MG63 (cell line): ENCODE results near the gene AMOT. TPM values are rescaled to one million over a fixed set of nuclear protein-coding genes. Genes with fewer than 3 reads are reported as not detected.

Source experiments
- DNase-seq: peaks from one replicate; pipeline ENCODE4 v3.0.0-alpha.2; 2020
- H3K27me3 ChIP-seq: fragments of 250-450 bp; sonication (Bioruptor Pico); 2 replicates; pipeline ENCODE4 v1.5.1; 2020; ENCODE audit warnings: mild to moderate bottlenecking, moderate library complexity
- H3K36me3 ChIP-seq: fragments of 250-450 bp; sonication (Bioruptor Pico); 2 replicates; pipeline ENCODE4 v1.5.1; 2020; ENCODE audit warnings: mild to moderate bottlenecking, moderate library complexity
- H3K4me3 ChIP-seq: fragments of 250-450 bp; sonication (Bioruptor Pico); 2 replicates; pipeline ENCODE4 v1.5.1; 2020; ENCODE audit warnings: mild to moderate bottlenecking, moderate library complexity
- H3K9me3 ChIP-seq: fragments of 250-450 bp; sonication (Bioruptor Pico); 2 replicates; pipeline ENCODE4 v1.5.1; 2020; ENCODE audit warnings: mild to moderate bottlenecking, moderate library complexity
- total RNA-seq: library from RNA; depleted of rRNA; stranded (reverse); fragments of >200 nt; shearing (Covaris generic); gene quantifications from 2 replicates; pipeline ENCODE4 v1.2.3, GENCODE V29; 2014; ENCODE audit warnings: low replicate concordance

The AMOT gene
- total RNA-seq, 1 experiment from 2014 or later: 0.79 TPM

DNA sequence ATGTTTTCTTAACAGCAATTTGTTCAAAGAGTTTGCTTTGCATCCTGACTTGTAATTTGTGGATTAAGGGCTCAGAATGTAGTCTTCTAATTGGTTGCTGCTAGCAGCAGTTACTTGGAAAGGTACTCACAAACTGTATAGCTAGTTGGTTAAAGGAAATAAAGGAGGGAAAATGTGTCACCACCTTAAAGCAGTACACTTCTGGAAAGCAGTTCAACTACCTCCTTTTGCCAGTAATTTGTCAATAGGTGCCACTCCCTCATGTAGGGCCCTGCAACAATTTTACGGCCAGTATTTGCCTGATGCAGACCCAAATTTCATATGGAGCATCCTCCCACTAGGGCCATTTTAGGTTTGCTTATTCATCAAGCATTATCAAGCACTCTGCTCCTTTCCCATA is 20.8 kb downstream of the AMOT start:
- H3K36me3 ChIP-seq: no peaks in the 10 kb centered on the region
- H3K9me3 ChIP-seq: no peaks in the 10 kb centered on the region
- H3K4me3 ChIP-seq: no peak overlapping the region
- no peak for DNase-seq
- H3K27me3 ChIP-seq: no peaks in the 10 kb centered on the region

DNA sequence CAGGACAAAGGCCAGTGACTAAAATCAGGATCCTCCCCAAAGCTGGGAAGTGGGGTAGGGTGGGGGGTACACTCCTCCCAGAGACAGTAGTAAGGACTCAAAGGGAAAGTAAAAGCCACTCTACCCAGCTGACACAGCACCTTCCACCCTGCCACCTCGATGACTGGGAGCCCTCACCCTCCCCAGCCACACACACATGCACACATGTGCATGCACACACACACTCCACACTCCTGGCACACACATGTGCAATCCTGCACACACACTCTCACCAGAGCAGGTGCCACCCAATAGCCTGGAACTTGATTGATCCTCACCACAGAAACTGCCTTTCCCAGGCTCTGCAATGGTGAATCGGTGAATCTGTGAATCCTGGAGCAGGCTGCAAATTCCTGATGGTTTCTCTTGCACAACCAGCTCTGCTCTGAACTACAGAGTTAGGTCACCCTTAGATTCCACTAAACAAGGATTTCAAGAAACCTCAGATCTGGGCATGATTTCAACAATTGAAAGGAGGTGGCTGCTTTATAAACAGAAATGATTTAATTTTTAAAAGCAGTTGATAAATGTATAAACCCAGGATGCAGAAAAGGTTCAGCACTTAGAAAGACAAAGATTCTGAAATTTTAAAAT is 21.5 kb downstream of the AMOT start:
- no peaks in the 10 kb centered on the region for H3K36me3 ChIP-seq
- DNase-seq: peak; percentile 3
- H3K9me3 ChIP-seq: no peaks in the 10 kb centered on the region
- no peak overlapping the region for H3K4me3 ChIP-seq
- no peaks in the 10 kb centered on the region for H3K27me3 ChIP-seq

DNA sequence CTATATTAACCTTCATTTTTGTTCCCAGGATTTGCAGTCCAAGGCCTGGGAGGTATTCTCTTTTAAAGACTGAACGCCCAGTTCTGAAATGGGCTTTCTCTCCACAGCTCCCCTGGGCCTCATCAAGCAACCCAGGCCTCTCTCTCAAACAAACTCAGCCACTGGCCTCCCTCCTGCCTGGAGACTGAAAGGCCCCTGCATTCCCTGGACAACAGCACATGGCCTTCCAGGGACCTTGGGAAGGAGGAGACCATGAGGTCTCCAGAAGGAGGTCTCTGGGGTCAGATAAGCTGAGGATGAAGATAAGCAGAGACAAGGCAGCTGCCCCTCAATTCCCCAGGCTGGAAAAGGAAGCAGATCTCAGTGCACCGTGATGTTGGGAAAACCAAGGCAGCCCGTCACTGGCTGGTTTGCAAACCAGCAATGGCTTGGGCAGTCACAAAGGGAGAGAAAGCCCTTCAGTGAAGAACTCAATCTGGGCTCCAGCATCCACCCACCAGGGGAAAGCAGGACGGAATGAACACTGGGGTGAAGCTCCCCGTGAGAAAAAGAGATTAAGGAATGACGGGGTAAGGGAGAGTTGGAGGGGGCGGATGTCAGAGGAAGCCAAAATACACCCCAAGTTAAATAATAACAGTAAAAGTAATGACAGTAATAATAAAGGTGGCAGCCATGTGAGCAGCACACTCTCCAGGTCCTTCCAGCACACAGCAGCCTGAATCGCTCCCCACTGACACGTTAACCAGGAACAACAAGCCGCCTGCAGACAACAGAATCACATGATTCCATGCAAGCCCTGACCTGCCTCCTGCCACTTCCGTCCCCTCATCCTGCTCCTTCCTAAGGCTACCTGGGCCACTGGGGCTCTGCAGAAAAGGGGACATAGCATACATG is 22.3 kb downstream of the AMOT start:
- Histone ChIP-seq H3K36me3 (no peaks in the 10 kb centered on the region), H3K4me3 (no peak overlapping the region), H3K27me3 (no peaks in the 10 kb centered on the region), H3K9me3 (no peaks in the 10 kb centered on the region)
- no peak for DNase-seq

DNA sequence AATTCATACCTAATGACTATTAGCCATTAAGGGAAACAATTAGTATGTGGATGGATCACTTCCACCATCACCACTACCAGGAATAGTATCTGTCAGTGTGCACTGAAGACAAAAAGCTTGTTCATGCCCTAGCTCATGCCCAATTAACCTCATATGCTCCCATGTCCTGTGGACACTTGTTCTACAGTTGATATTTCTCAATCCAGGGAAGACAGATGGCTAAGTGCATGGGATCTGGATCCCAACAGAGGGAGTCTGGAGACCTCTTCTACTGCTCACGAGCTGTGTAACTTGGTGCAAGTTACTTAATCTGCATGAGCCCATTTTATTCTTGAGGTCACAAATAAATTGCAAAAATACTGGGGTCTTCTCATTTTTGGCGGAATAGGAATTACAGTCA is 23.7 kb downstream of the AMOT start:
- H3K4me3 ChIP-seq: no peak overlapping the region
- no peak for DNase-seq
- no peaks in the 10 kb centered on the region for H3K9me3 ChIP-seq
- no peaks in the 10 kb centered on the region for H3K27me3 ChIP-seq
- no peaks in the 10 kb centered on the region for H3K36me3 ChIP-seq

DNA sequence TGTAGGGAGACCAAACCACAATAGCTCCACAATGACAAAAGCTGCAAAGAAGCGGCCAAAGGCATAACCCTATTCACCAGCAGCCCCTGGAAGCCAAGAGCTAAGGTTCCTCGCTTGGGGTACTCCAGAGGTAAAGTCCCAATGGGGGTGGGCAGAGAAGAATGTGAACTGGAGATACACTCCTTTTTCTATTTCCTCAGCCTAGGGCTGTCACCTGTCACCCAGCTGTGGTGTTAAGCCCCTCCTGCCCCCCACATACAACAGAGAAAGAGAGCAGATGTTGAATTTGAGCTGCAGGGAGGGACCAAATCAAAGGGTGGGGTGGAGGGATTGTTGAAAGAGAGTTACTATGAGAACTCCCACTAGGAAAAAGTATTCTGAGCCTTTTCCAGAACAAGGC is 26.1 kb downstream of the AMOT start:
- no peak for DNase-seq
- Histone ChIP-seq H3K9me3 (no peaks in the 10 kb centered on the region), H3K27me3 (no peaks in the 10 kb centered on the region), H3K4me3 (no peak overlapping the region), H3K36me3 (no peaks in the 10 kb centered on the region)

DNA sequence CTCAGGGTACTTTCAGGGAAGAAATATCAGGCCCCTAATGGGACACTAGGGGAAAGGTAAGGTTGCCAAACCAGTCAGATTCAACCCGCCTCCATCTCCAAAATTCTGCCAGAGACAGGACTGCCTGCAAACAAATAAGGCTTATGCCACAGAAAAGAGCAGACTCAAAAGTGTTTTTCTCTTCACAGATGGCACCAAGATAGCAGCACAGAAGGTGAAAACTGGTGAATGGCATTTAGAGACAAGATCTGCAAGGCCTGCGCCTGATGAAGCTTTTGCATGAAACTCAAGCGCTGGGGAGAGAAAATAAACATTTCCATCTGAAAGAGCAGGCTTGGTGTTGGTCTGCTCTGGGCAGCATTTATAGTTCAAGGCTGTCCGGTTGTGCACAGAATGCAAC is 27.9 kb downstream of the AMOT start:
- H3K9me3 ChIP-seq: no peaks in the 10 kb centered on the region
- H3K36me3 ChIP-seq: no peaks in the 10 kb centered on the region
- no peak for DNase-seq
- H3K4me3 ChIP-seq: no peak overlapping the region
- no peaks in the 10 kb centered on the region for H3K27me3 ChIP-seq

DNA sequence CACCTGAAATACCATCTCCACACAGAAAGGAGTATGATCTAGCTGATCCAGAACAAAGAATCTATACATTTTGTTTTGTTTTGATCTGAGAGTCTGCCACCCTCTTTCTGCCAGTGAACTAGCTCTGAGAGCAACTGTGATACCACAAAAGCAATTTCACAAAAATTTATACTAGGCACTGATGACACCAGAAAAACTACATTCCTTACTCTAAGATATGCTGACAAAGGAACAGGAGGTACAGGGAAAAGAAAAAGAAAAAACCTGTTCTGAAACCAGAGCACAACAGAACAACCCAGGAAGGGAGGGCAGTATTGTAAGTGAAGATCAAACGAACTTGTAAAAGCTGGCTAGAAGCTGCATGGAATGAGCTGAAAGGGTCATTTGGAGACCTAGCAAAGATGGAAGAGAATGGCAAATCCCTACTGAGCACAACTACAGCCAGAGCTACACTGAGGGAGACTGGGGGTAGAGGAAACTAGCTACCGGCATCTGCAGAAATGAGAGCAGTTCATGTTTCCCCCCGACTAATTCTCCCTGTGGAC is 31.9 kb downstream of the AMOT start:
- no peaks in the 10 kb centered on the region for H3K36me3 ChIP-seq
- H3K27me3 ChIP-seq: no peaks in the 10 kb centered on the region
- H3K4me3 ChIP-seq: no peak overlapping the region
- no peaks in the 10 kb centered on the region for H3K9me3 ChIP-seq
- no peak for DNase-seq

DNA sequence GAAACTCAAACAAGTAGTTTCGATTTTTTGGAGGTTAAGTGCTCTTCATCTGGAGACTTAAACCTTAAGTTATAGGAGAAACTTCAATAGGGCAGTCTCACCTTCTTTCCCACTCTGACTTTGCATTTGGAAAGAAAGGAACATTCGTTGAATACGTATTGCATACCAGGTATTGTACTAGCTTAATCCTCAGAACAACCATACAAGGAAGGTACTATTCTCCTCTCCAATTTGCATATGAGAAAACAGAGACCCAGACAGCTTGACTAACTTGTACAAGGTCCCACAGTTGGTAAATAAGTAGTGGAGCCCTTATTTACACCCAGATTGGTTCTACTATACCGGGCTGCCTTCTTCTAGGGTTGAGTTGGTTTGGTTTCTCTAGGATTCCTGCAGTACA is 32.6 kb downstream of the AMOT start:
- H3K27me3 ChIP-seq: no peaks in the 10 kb centered on the region
- H3K4me3 ChIP-seq: no peak overlapping the region
- H3K36me3 ChIP-seq: no peaks in the 10 kb centered on the region
- DNase-seq: no peak
- no peaks in the 10 kb centered on the region for H3K9me3 ChIP-seq

DNA sequence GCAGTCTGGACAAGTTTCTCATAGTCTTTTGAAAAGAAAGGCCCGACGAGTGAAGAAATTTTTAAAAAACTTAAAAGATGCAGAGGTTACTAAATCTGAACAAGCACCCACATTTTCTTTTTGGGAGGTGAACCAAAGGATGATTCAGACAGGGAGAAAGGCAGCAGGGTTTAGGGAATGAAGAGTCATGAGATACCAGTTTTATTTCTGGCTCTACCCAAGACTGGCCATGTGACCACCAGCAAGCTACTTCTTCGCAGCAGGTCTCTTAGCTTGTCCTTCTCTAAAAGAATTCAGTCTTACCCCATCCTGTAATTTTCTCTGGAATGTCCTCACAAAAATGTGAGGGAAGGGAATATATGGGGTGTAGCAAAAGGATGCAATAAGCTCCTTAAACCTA is 37.6 kb downstream of the AMOT start:
- H3K27me3 ChIP-seq: no peaks in the 10 kb centered on the region
- no peak for DNase-seq
- H3K36me3 ChIP-seq: no peaks in the 10 kb centered on the region
- H3K4me3 ChIP-seq: no peak overlapping the region
- H3K9me3 ChIP-seq: no peaks in the 10 kb centered on the region

DNA sequence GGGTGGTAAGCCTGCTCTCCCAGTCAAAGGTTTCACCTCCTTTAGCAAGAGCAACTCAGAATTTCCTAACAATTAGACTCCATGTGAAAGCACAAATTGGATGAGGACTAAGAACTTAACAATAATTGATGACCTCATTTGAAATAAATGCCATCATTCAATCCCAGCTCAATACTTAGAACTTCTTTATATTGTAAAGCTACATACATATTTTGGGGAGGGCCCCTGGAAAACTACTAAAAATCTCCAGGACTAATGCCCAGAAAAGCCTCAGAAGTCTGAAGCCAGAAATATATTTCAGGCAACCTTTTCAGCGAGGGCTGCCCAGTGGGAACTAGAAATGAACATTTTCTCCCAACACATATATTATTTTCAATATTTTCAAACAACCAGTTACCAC is 38.1 kb downstream of the AMOT start:
- Histone ChIP-seq H3K4me3 (no peak overlapping the region), H3K27me3 (no peaks in the 10 kb centered on the region), H3K36me3 (no peaks in the 10 kb centered on the region), H3K9me3 (no peaks in the 10 kb centered on the region)
- no peak for DNase-seq

DNA sequence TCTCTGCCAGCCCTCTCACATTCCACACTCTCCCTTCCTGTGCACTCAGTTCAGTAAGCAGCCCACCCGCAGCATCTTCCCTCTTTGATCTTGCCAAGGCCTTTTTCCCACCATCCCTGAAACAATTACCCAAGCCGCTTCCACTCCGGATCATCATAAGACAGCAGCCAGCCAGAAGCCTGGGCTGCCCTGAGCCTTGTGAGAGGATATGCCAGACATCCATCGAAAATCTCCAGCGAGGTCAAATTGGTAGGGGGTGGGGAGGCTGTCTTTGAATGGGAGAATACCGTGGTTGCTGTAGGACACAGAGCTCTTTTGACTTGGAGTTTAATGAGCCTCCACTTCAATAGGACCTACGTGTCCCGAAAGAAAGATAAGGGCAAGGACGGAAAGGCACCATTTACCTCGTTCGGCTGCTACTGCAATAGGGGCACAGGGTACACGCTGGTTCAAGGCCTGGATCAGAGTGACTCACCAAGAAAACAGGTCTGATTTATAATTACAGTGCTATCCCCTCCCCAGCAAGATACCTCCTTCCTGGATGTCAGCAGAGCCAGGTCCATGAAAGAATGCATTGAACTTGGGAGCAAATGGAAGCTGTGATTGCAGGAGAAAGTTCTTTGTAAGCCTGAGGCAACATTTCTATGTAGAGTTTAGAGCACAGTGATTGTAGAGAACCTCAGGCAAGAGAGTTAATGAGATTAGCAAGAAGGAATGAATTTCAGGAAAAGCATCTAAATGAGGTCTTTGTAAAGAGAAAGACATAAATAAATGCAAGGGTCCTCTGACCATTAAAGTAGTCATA is 39.5 kb downstream of the AMOT start:
- Histone ChIP-seq H3K36me3 (no peaks in the 10 kb centered on the region), H3K27me3 (no peaks in the 10 kb centered on the region), H3K9me3 (no peaks in the 10 kb centered on the region), H3K4me3 (no peak overlapping the region)
- no peak for DNase-seq

DNA sequence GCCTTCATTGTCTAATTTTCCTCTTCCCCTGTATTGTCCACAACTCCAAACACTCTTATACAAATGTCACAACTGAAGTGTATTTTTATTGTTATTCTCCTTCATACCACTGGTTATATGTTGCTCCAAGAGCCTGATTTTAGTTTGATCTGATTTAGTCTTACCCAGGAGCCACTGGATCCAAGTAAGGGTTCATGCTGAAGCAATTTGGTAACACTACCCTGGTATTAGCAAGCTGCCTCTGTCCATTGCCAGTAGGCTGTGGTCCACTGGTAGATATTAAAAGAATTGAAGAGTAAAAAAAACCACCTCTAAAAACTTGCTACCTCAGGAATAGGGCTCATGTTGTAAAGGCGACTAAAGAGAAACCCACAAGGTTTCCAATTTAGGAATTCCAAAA is 41.2 kb downstream of the AMOT start:
- H3K36me3 ChIP-seq: no peaks in the 10 kb centered on the region
- no peak for DNase-seq

DNA sequence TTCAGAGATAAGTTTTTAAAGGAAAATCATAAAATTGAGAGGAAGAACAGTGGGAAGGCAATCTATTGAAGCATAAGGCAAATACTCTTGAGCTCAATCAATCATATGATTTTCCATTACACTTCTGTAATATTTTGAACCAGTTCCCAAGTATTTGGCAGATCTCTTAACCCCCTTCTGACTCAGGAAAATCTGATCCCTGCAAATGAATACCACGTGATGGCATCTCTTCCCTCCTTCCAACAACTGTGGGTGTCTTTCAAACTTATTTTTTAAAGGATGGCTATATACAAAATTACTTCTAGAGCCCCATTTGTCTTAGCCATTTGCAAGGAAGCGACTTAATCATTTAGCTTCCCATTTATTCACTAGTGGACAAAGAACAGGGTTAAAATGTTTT is 41.9 kb downstream of the AMOT start:
- H3K36me3 ChIP-seq: no peaks in the 10 kb centered on the region
- no peak overlapping the region for H3K4me3 ChIP-seq
- H3K27me3 ChIP-seq: no peaks in the 10 kb centered on the region
- no peak for DNase-seq
- H3K9me3 ChIP-seq: no peaks in the 10 kb centered on the region

More for the DNA sequence above, 41.2 kb downstream of the AMOT start:
- H3K9me3 ChIP-seq: no peaks in the 10 kb centered on the region
- H3K4me3 ChIP-seq: no peak overlapping the region
- no peaks in the 10 kb centered on the region for H3K27me3 ChIP-seq

DNA sequence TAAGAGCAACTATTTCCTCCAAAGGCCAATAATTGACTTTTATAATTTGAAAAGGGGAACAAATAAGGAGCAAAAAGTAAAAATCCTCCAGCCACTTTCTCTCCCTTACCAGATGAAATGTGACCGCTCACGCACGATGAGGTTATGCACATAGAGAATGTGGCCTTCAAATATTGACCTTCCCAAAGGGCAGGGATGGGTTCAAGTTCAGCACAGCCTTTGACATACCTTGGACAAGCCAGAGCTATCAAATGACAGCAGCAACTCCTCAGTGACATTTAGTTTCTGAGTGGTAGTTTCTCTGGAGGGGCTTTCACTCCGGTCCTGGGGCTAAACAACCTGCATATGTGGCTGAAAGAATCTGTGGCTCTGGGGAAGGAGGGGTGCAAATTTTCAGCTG is 50.7 kb downstream of the AMOT start:
- no peaks in the 10 kb centered on the region for H3K27me3 ChIP-seq
- no peaks in the 10 kb centered on the region for H3K9me3 ChIP-seq
- no peak overlapping the region for H3K4me3 ChIP-seq
- H3K36me3 ChIP-seq: no peaks in the 10 kb centered on the region
- no peak for DNase-seq

DNA sequence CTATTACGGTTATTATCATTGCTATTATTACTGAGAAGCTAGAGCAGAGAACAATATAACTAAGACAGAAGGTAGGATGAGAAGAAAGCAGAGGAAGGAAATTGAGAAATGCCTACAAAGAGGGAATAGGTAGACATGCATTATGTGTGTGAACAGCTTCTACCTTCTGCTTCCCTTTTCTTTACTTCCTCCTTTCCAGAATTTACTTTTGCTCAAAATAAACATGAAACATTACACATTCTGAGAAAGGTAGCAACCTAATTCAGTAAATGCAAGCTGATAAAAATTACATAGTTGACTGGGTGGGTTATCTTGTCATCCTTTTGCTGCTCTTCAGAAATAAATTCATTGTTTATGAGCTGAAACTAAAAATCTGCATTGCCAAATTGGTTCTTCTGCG is 54.6 kb downstream of the AMOT start:
- no peak overlapping the region for H3K4me3 ChIP-seq
- DNase-seq: no peak
- no peaks in the 10 kb centered on the region for H3K9me3 ChIP-seq

DNA sequence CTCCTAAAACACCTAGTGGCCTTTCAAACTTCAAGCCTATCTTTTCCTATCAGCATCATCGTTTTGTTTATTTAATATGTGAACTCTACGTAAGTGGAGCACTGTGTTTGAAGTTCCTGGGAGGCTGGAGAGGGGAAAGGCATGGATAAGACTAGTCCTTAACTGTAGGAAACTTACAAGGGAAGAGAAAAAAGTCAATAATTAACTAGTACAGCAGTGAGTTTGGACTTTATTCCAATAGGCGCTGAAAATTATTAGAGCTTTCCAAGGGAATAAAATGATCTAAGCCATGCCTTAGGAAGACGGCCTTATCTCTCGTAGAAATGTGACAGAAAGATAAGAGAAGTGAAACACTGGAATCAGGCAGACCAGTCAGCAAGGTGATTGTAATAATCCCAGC is 55.3 kb downstream of the AMOT start:
- no peaks in the 10 kb centered on the region for H3K9me3 ChIP-seq
- no peaks in the 10 kb centered on the region for H3K27me3 ChIP-seq
- no peaks in the 10 kb centered on the region for H3K36me3 ChIP-seq
- no peak overlapping the region for H3K4me3 ChIP-seq
- DNase-seq: no peak

More for the DNA sequence above, 54.6 kb downstream of the AMOT start:
- no peaks in the 10 kb centered on the region for H3K36me3 ChIP-seq
- no peaks in the 10 kb centered on the region for H3K27me3 ChIP-seq

DNA sequence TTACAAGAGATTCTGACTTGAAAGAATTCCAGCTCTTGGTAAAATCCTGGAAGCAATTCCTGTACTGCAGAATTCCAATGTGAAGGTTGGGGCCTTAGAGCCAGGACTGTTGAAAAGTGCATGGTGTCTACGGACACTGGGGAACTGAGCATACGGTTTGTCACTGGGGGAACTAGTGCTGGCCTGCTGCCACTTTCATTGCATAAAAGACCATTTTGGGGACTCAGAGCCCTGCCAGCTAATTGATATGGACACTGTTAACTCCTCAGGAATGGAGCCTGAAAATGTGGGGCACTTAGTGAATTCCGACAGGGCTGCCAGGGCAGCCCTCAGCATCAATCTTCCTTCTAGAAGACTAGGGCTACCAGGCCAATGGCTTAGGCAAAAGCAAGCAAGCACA is 55.9 kb downstream of the AMOT start:
- Histone ChIP-seq H3K9me3 (no peaks in the 10 kb centered on the region), H3K4me3 (no peak overlapping the region), H3K36me3 (no peaks in the 10 kb centered on the region), H3K27me3 (no peaks in the 10 kb centered on the region)
- DNase-seq: no peak
